HG02938 (cell line): ENCODE data around the gene POLA1.

ENCODE experiments used
- ATAC-seq: cut with Tn5 transposase; IDR thresholded peaks from one replicate; pipeline ENCODE4 v1.9.1; 2021; ENCODE audit warnings: mild to moderate bottlenecking, moderate library complexity; ENCODE audit not compliant: unreplicated experiment

POLA1 gene

DNA sequence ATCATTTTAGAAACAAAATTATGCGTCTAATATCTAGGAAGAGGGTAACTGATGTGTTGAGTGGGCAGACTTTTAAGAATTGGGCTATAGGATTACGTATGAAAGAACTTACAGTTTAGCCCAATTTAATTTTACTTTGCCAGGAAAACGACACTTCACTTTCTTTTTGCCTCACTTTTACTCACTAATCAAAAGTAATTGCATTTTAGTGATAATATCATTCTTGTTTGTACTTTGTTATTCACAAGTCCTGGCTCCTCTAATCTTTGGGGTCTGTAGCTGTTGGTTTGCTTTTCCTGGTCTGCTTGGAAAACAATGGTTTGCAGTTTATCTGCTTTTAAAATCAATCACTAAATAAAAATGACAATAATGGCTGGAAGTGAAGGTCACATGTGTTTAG lies 325.0 kb downstream of the POLA1 start:
- no peak for ATAC-seq

DNA sequence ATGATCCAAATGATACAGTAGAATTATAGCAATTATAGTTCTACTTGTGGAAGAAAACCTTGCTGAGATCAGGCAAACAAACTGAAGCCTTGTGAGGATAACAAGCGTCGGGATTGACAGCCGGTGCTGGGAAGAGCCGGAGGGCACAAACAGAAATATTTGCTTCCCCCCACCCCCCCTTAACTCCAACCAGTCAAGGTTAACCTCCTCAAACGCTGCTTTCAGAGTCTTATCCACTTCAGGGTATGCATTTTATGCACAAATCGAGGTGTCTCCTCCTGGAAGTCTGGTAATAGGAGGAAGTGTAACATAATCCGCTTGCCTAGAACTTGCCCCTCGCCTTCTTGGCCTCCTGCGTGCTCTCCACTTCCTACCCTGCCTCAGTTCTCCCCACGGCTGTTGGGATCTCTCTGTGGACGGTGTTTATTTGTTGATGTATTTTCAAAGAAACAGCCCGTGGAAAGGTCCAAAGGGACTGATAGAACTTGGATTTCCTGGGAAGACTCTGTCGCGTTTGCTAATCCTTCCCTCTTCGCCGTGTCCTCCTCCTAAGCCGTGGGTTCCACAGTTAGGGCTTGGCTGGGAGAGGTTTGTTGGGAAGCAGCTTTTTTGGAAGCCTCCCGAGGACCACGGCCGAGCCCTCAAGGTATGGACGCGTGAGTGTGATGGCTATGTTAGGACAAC lies 326.1 kb downstream of the POLA1 start:
- no peak for ATAC-seq

DNA sequence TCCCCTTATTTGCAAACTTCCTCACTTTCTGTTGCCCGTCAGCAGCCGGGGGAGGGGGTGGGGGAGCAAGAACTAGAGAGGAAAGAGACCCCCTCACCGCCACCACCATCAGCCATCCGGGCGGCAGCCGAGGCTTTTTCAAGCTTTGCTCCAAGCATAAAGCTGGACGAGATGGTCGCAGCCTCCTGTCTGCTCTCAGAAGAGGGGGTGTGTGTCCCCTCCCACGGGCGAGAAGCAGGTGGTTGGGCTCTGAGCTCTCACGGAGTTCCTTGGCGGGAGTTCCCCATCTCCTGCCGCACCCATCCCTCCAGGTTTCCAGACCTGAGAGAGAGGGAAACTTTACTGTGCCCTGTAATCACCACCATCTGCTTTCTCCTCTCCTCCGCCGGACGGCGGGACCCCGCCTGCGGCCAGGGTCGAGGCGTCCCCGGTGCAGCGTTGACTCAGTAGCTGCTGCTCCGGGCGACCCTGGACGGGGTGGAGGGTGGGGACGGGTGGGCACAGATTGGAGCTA lies 326.7 kb downstream of the POLA1 start:
- no peak for ATAC-seq

GRCh38 chrX:25020905-25021449 lies 327.3 kb downstream of the POLA1 start:
- ATAC-seq: no peak

- ATAC-seq: no peak
Observed at GRCh38 chrX:25022499-25023325, 329.0 kb downstream of the POLA1 start.

DNA sequence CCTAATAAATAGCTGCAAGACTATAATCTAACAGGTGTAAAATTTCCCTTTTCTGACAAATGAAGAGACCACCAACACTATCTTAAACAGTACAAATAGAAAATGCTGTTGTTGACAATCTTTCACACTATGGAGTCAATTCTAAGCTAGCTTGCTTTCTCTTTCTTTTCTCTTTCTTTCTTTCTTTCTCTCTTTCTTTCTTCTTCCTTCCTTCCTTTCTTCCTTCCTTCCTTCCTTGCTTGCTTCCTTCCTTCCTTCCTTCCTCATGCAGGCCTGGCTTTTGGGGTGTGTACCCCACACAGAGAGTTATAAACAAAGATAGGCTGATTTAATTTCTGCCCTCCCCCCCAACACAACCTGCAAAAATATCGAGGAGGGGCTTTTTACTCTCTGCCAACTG lies 330.2 kb downstream of the POLA1 start:
- ATAC-seq: no peak

- no peak for ATAC-seq
Observed at GRCh38 chrX:25025615-25026014, 331.9 kb downstream of the POLA1 start.

DNA sequence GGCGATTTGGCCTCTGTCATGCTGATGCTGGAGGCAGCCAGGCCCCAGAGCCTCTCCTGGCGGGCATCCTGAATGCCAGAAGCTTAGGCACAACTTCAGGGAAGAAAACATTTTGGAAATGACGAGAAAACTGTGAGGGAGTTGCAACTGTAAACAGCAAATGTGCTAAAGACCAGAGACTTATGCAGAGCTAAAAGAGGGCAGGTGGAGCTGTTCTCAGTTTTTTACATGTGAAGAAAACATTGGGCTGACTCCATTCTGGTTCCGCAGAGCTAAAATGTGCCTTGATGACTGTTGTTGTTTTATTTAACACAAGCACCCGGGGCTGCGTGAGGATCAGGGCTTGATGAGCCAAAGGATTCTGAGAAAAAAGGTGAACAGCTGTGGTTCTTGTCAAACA lies 332.9 kb downstream of the POLA1 start:
- ATAC-seq: no peak

DNA sequence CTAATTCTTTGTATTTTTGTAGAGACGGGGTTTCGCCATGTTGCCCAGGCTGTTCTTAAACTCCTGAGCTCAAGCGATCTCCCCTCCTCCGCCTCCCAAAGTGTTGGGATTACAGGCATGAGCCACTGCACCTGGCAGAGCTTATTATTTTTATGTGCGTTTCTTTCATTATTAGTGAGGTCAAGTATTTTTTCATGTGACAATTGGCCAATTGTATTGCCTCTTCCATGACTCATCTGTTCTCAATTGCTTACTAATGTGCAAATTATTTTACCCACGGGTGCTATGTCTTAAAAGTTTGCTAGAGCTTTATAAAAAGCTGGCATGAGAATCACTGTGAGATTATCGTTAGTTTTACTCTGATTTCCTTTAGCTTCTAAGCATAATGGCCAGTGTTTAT lies 335.0 kb downstream of the POLA1 start:
- no peak for ATAC-seq

- no peak for ATAC-seq
Observed at GRCh38 chrX:25029288-25029825, 335.6 kb downstream of the POLA1 start.

- no peak for ATAC-seq
Observed at GRCh38 chrX:25034889-25035288, 341.2 kb downstream of the POLA1 start.

DNA sequence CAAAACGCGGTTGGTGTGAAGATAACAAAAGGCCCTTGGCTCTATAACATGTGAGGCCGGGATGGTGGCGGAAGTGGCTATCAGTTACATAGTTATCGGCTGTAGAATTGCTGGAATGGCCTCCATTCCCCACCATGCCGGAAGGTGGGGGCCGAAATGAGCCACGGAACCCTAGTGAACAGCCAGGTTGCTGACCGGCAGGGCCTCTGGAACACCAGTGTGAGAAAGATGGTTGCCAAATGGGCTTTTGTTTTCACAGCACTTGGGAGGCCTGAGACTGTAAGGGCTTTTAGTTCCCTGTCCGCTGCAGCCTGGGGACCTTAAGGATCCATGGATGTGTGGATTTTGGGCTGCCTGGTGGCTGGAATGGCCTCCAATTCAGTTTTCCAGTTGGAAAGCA lies 345.3 kb downstream of the POLA1 start:
- ATAC-seq: no peak

DNA sequence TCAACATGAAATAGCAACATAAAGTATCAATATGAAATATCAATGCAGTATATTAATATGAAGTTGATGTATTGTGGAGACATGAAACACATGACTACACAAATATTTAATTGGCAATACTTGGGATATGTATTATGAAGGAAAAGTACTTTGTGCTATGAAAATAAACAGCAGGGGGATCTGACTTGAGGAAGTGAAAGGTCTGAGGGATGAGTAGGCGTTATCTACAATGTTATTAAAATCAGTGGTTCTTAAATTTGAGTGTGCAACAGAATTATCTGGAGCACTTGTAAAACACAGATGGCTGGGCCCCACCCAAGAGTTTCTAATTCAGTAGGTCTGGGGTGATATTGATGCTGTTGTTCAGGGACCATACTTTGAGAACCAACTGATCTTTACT lies 349.5 kb downstream of the POLA1 start:
- no peak for ATAC-seq
